ENCODE measurements around the gene SYK. TPM values are rescaled to one million over a fixed set of nuclear protein-coding genes. Genes with fewer than 3 reads are reported as not detected.

The SYK gene
- total and polyA plus RNA-seq, 2 of the 13 experiments (the other 11 are each of a cell fraction or from before 2014, with no cell fraction given) = not detected

DNA sequence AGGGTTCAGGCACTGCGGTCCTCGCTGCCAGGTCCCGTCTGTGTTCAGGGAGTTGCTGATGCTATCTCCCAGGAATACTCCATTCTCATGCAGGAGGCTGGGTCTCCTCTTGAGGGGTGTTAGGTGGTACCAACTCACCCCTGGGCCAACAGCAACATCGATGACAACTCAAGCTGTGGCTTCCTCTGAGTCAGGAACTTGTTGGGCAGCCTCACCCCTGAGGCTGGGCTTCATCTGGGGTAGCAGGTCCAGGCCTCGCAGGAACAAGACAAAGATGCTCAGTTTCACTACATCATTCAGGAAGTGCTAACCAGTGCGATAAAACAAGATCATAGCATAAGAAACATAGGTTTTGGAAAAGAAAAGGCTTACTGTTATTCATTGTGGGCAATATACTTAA lies 125.9 kb downstream of the SYK start (continued):
- TF ChIP-seq, protein P1, sequence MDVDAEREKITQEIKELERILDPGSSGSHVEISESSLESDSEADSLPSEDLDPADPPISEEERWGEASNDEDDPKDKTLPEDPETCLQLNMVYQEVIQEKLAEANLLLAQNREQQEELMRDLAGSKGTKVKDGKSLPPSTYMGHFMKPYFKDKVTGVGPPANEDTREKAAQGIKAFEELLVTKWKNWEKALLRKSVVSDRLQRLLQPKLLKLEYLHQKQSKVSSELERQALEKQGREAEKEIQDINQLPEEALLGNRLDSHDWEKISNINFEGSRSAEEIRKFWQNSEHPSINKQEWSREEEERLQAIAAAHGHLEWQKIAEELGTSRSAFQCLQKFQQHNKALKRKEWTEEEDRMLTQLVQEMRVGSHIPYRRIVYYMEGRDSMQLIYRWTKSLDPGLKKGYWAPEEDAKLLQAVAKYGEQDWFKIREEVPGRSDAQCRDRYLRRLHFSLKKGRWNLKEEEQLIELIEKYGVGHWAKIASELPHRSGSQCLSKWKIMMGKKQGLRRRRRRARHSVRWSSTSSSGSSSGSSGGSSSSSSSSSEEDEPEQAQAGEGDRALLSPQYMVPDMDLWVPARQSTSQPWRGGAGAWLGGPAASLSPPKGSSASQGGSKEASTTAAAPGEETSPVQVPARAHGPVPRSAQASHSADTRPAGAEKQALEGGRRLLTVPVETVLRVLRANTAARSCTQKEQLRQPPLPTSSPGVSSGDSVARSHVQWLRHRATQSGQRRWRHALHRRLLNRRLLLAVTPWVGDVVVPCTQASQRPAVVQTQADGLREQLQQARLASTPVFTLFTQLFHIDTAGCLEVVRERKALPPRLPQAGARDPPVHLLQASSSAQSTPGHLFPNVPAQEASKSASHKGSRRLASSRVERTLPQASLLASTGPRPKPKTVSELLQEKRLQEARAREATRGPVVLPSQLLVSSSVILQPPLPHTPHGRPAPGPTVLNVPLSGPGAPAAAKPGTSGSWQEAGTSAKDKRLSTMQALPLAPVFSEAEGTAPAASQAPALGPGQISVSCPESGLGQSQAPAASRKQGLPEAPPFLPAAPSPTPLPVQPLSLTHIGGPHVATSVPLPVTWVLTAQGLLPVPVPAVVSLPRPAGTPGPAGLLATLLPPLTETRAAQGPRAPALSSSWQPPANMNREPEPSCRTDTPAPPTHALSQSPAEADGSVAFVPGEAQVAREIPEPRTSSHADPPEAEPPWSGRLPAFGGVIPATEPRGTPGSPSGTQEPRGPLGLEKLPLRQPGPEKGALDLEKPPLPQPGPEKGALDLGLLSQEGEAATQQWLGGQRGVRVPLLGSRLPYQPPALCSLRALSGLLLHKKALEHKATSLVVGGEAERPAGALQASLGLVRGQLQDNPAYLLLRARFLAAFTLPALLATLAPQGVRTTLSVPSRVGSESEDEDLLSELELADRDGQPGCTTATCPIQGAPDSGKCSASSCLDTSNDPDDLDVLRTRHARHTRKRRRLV (CRISPR knock-in tag; IDR thresholded peaks at IDR 0.05) = no peak
- TF ChIP-seq ZBTB42 (CRISPR knock-in tag; IDR thresholded peaks at IDR 0.05) (no peak), MED1 (CRISPR knock-in tag; IDR thresholded peaks at IDR 0.05) (no peak)
- TF ChIP-seq, protein P2, sequence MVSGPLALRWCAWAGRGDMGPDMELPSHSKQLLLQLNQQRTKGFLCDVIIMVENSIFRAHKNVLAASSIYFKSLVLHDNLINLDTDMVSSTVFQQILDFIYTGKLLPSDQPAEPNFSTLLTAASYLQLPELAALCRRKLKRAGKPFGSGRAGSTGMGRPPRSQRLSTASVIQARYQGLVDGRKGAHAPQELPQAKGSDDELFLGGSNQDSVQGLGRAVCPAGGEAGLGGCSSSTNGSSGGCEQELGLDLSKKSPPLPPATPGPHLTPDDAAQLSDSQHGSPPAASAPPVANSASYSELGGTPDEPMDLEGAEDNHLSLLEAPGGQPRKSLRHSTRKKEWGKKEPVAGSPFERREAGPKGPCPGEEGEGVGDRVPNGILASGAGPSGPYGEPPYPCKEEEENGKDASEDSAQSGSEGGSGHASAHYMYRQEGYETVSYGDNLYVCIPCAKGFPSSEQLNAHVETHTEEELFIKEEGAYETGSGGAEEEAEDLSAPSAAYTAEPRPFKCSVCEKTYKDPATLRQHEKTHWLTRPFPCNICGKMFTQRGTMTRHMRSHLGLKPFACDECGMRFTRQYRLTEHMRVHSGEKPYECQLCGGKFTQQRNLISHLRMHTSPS (CRISPR knock-in tag; IDR thresholded peaks at IDR 0.05; ENCODE audit: low read depth) = no peak

DNA sequence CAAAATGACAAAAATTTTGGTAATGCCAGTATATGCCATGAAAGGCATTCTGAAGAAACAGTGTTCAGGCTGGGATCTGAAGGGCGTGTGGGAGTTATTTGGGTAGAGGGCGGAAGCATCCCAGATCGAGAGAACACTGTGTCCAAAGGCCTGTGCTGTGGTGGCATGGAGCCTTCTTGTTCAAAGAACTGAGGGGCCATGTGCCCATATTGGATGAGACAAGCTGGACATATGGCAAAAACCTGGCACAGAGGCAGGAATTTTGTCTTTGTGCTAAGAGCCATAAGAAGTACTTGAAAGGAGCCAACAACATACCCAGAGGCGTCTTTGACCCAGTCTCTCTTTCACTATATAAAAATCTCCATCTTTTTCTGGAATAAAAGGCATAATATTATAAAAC lies 128.0 kb downstream of the SYK start:
- no peak for DNase-seq (ENCODE audit: low spot score)
- H3K9me3 ChIP-seq (ENCODE audit: low read length) = no peaks in the 10 kb centered on the region
- ChIA-PET CTCF (ENCODE audit: low intra/inter-chr PET ratio, low total read pairs) (no interaction called here), POLR2A (no interaction called here)
- intact Hi-C loops (cut with micrococcal nuclease; ENCODE audit: unreplicated experiment) = no loop called here
- no peak overlapping the region for H3K4me2 ChIP-seq (ENCODE audit: low read depth, low read length)
- H3K4me1 ChIP-seq (ENCODE audit: insufficient read depth, low read length) = no peaks in the 10 kb centered on the region
- ATAC-seq = no peak
- H2AFZ ChIP-seq (ENCODE audit: low read length) = no peak overlapping the region
- no TSS peak for BruUV-seq (replicated peaks)
- in situ Hi-C loops (cut with HindIII; ENCODE audit: extremely low pct_ligation_motif_present, low pct_unique_long_range_greater_than_20kb) = no loop called here
- no peak for FAIRE-seq
- no peak overlapping the region for H3K9ac ChIP-seq (ENCODE audit: insufficient read depth, low read depth, low read length)
- H3K27me3 ChIP-seq (ENCODE audit: control insufficient read depth in 1 of 2, insufficient read depth in 2 of 2, low read length in 2 of 2) = peaks cover 0 to 7% of the 10 kb centered on the region in 2 experiments; a peak in 2 of 5 replicates
- no peaks in the 10 kb centered on the region for H4K20me1 ChIP-seq (ENCODE audit: insufficient read depth, low read length)
- H3K79me2 ChIP-seq (ENCODE audit: insufficient read depth, low read length) = no peaks in the 10 kb centered on the region
- H3K36me3 ChIP-seq (replicated peaks in 1 of 2; ENCODE audit: control insufficient read depth in 1 of 2, insufficient read depth in 2 of 2, low read length in 2 of 2) = no peaks in the 10 kb centered on the region
- 26% methylated on average over 4 of the region's 4 CpGs for WGBS (ENCODE audit: low lambda C conversion rate)
- no peak overlapping the region for H3K4me3 ChIP-seq (replicated peaks in 1 of 3; ENCODE audit: insufficient read depth in 1 of 3, low read depth in 2 of 3, low read length in 3 of 3)
- no peak overlapping the region for H3K27ac ChIP-seq (ENCODE audit: extremely low read length, insufficient read depth, low read length)
- no peak for TF ChIP-seq HNF4A (CRISPR knock-in tag; IDR thresholded peaks at IDR 0.05)
- no peak for TF ChIP-seq SIX1 (CRISPR knock-in tag; IDR thresholded peaks at IDR 0.05; ENCODE audit: borderline replicate concordance)
- no peak for TF ChIP-seq ZNF441 (CRISPR knock-in tag; IDR thresholded peaks at IDR 0.05; ENCODE audit: borderline replicate concordance)
- TF ChIP-seq SMYD3 (CRISPR knock-in tag; IDR thresholded peaks at IDR 0.05) = no peak
- no peak for TF ChIP-seq ZNF569 (CRISPR knock-in tag; IDR thresholded peaks at IDR 0.05; ENCODE audit: borderline replicate concordance)
- no peak for TF ChIP-seq ZNF326 (CRISPR knock-in tag; IDR thresholded peaks at IDR 0.05; ENCODE audit: borderline replicate concordance)
- TF ChIP-seq SALL1 (CRISPR knock-in tag; IDR thresholded peaks at IDR 0.05) = no peak
- TF ChIP-seq, protein P3, sequence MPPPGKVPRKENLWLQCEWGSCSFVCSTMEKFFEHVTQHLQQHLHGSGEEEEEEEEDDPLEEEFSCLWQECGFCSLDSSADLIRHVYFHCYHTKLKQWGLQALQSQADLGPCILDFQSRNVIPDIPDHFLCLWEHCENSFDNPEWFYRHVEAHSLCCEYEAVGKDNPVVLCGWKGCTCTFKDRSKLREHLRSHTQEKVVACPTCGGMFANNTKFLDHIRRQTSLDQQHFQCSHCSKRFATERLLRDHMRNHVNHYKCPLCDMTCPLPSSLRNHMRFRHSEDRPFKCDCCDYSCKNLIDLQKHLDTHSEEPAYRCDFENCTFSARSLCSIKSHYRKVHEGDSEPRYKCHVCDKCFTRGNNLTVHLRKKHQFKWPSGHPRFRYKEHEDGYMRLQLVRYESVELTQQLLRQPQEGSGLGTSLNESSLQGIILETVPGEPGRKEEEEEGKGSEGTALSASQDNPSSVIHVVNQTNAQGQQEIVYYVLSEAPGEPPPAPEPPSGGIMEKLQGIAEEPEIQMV (CRISPR knock-in tag; IDR thresholded peaks at IDR 0.05; ENCODE audit: low read depth) = no peak
- TF ChIP-seq ELF4 (CRISPR knock-in tag; IDR thresholded peaks at IDR 0.05; ENCODE audit: borderline replicate concordance) = no peak
- TF ChIP-seq ZNF234 (CRISPR knock-in tag; conservative IDR thresholded peaks at IDR 0.05) = no peak
- no peak for TF ChIP-seq HMG20A (CRISPR knock-in tag; IDR thresholded peaks at IDR 0.05; ENCODE audit: borderline replicate concordance)
- TF ChIP-seq HNRNPLL (IDR thresholded peaks at IDR 0.05; ENCODE audit: low read depth, low read length, poor library complexity, severe bottlenecking) = no peak
- no peak for TF ChIP-seq KLF9 (CRISPR knock-in tag; IDR thresholded peaks at IDR 0.05; ENCODE audit: low read depth)
